Fibroblast of lung (primary cell): Measurements from ENCODE around the gene JARID2. TPM values are rescaled to one million over a fixed set of nuclear protein-coding genes. Genes with fewer than 3 reads are reported as not detected.

Experiments used
- DNase-seq, 2 donors: peaks; one replicate each; pipeline versions ENCODE4 v3.0.0 to v3.0.0-alpha.2; 2010; ENCODE audit warnings: low read depth in 2 of 2
- H2AFZ ChIP-seq: 2 replicates; pipeline ENCODE4 v1.5.1; 2012; ENCODE audit warnings: low read length, control low read depth, inconsistent platforms
- H3K27ac ChIP-seq: 2 replicates; pipeline ENCODE4 v1.5.1; 2011; ENCODE audit warnings: low read length, control low read depth; ENCODE audit not compliant: insufficient read depth
- H3K27me3 ChIP-seq: 2 replicates; pipeline ENCODE4 v1.5.1; 2011; ENCODE audit warnings: mild to moderate bottlenecking, low read length; ENCODE audit not compliant: control insufficient read depth, insufficient read depth
- H3K36me3 ChIP-seq: 2 replicates; pipeline ENCODE4 v1.5.1; 2011; ENCODE audit warnings: low read length; ENCODE audit not compliant: control insufficient read depth, insufficient read depth
- H3K4me1 ChIP-seq: 2 replicates; pipeline ENCODE4 v1.5.1; 2011; ENCODE audit warnings: low read length; ENCODE audit not compliant: control insufficient read depth, insufficient read depth; ENCODE audit errors: extremely low read depth
- H3K4me2 ChIP-seq: 2 replicates; pipeline ENCODE4 v1.5.1; 2011; ENCODE audit warnings: low read length, control low read depth; ENCODE audit not compliant: insufficient read depth; ENCODE audit errors: extremely low read depth
- H3K4me3 ChIP-seq, 4 experiments: fragments of 200-600 bp in 1 of 4; sonication (generic) in 1 of 4; replicated peaks in 1 of 4; 2 replicates each; pipeline ENCODE4 v1.5.1; 2011 to 2016; ENCODE audit warnings: low read length in 4 of 4, low read depth in 3 of 4, mild to moderate bottlenecking in 3 of 4, control low read depth in 2 of 4, inconsistent platforms in 1 of 4, mixed read lengths in 1 of 4; ENCODE audit not compliant: insufficient read depth in 1 of 4; ENCODE audit errors: control extremely low read depth in 1 of 4
- H3K79me2 ChIP-seq: 2 replicates; pipeline ENCODE4 v1.5.1; 2012; ENCODE audit warnings: mild to moderate bottlenecking, low read length, inconsistent platforms; ENCODE audit not compliant: control insufficient read depth, insufficient read depth
- H3K9ac ChIP-seq: 2 replicates; pipeline ENCODE4 v1.5.1; 2011; ENCODE audit warnings: mild to moderate bottlenecking, low read length, control low read depth; ENCODE audit not compliant: insufficient read depth
- H3K9me3 ChIP-seq: 2 replicates; pipeline ENCODE4 v1.5.1; 2012; ENCODE audit warnings: low read depth, low read length; ENCODE audit not compliant: control insufficient read depth, insufficient read depth
- H4K20me1 ChIP-seq: 2 replicates; pipeline ENCODE4 v1.5.1; 2011; ENCODE audit warnings: low read length; ENCODE audit not compliant: control insufficient read depth, insufficient read depth; ENCODE audit errors: extremely low read depth
- CTCF ChIP-seq, 2 donors: IDR thresholded peaks in 1 of 2; conservative IDR thresholded peaks in 1 of 2; 1 replicate in 1 of 2; 2 replicates in 1 of 2; pipeline ENCODE4 v1.5.1; 2011 to 2012; ENCODE audit warnings: low read length in 2 of 2, control low read depth in 1 of 2, inconsistent platforms in 1 of 2, low read depth in 1 of 2, mild to moderate bottlenecking in 1 of 2
- EZH2 ChIP-seq: IDR thresholded peaks from 2 replicates; pipeline ENCODE4 v1.5.1; 2012; ENCODE audit warnings: low read length, control low read depth, mild to moderate bottlenecking; ENCODE audit errors: missing control alignments
- polyA plus RNA-seq, 2 donors: library from polyadenylated mRNA; depleted of rRNA in 1 of 2; stranded (reverse) in 1 of 2; unstranded in 1 of 2; fragments of >200 nt; gene quantifications; 2 replicates each; pipeline ENCODE4 v1.2.1, GENCODE V29; 2011 to 2012; ENCODE audit warnings: missing spikeins in 1 of 2
- total RNA-seq: library from RNA; depleted of rRNA; stranded (reverse); fragments of >200 nt; gene quantifications from 2 replicates; pipeline ENCODE4 v1.2.1, GENCODE V29; 2014

Gene JARID2
- total and polyA plus RNA-seq, 2 donors (not counting 1 experiment from before 2014, with no cell fraction given), result 5.0 to 8.2 TPM

- H3K27ac ChIP-seq, result no peak overlapping the region
- H4K20me1 ChIP-seq, result no peaks in the 10 kb centered on the region
Measured at GRCh38 chr6:15342114-15342513, 96.2 kb downstream of the JARID2 start.

GRCh38 chr6:15343490-15344191 is 97.8 kb downstream of the JARID2 start:
- Histone ChIP-seq H3K79me2 (peaks cover 10% of the 10 kb centered on the region), H3K9me3 (no peaks in the 10 kb centered on the region), H3K4me3 (no peak overlapping the region), H2AFZ (no peak overlapping the region), H3K27ac (no peak overlapping the region), H3K9ac (no peak overlapping the region), H3K4me1 (peaks cover 2% of the 10 kb centered on the region), H3K4me2 (no peak overlapping the region), H3K27me3 (no peaks in the 10 kb centered on the region), H4K20me1 (peaks cover 2% of the 10 kb centered on the region), H3K36me3 (no peaks in the 10 kb centered on the region)
- TF ChIP-seq CTCF (conservative IDR thresholded peaks at IDR 0.05 in 1 of 2, IDR thresholded peaks at IDR 0.05 in 1 of 2; ENCODE audit: low read depth in 1 of 2, low read length in 2 of 2) (no peak), EZH2 (no peak)
- DNase-seq, result no peak

More at GRCh38 chr6:15342114-15342513, 96.2 kb downstream of the JARID2 start:
- H3K27me3 ChIP-seq, result no peaks in the 10 kb centered on the region
- H3K79me2 ChIP-seq, result peaks cover 7% of the 10 kb centered on the region
- no peaks in the 10 kb centered on the region for H3K9me3 ChIP-seq
- H3K4me3 ChIP-seq, result no peak overlapping the region
- H2AFZ ChIP-seq, result no peak overlapping the region
- H3K9ac ChIP-seq, result no peak overlapping the region
- no peaks in the 10 kb centered on the region for H3K36me3 ChIP-seq
- H3K4me1 ChIP-seq, result peaks cover 2% of the 10 kb centered on the region
- no peak for DNase-seq
- H3K4me2 ChIP-seq, result no peak overlapping the region
- TF ChIP-seq EZH2 (no peak), CTCF (conservative IDR thresholded peaks at IDR 0.05 in 1 of 2, IDR thresholded peaks at IDR 0.05 in 1 of 2; ENCODE audit: low read depth in 1 of 2, low read length in 2 of 2) (no peak)

- H3K79me2 ChIP-seq, result peaks cover 10% of the 10 kb centered on the region
- no peak overlapping the region for H3K27ac ChIP-seq
- H3K4me1 ChIP-seq, result peaks cover 2% of the 10 kb centered on the region
- TF ChIP-seq EZH2 (no peak), CTCF (conservative IDR thresholded peaks at IDR 0.05 in 1 of 2, IDR thresholded peaks at IDR 0.05 in 1 of 2; ENCODE audit: low read depth in 1 of 2, low read length in 2 of 2) (no peak)
- no peak for DNase-seq
- no peaks in the 10 kb centered on the region for H3K36me3 ChIP-seq
- H4K20me1 ChIP-seq, result peaks cover 2% of the 10 kb centered on the region
- H3K4me2 ChIP-seq, result no peak overlapping the region
- H3K9ac ChIP-seq, result no peak overlapping the region
- H3K9me3 ChIP-seq, result no peaks in the 10 kb centered on the region
- no peaks in the 10 kb centered on the region for H3K27me3 ChIP-seq
- H3K4me3 ChIP-seq, result no peak overlapping the region
- no peak overlapping the region for H2AFZ ChIP-seq
Measured at GRCh38 chr6:15344192-15344519, 98.3 kb downstream of the JARID2 start.
